ENCODE data around the gene RALA.

RALA gene

DNA sequence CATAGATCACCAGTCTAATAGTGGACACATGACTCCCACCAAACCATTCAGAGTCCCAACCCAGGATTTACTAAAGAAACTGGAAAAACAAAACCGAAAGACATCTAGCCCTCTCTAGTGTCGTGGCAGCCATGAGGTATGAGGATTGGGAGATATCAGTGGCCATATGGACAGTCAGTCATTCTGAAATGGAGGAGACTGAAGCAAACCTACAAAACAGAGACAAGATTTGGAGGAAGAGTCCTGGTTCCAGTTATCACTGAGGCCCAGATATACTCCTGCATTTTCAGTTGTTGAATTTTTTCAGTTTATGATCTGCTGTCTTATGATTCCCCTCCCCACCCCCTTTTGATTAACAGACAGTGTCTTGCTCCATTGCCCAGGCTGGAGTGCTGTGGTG is 9.1 kb upstream of the RALA start:
- DNase-seq = no peak

DNA sequence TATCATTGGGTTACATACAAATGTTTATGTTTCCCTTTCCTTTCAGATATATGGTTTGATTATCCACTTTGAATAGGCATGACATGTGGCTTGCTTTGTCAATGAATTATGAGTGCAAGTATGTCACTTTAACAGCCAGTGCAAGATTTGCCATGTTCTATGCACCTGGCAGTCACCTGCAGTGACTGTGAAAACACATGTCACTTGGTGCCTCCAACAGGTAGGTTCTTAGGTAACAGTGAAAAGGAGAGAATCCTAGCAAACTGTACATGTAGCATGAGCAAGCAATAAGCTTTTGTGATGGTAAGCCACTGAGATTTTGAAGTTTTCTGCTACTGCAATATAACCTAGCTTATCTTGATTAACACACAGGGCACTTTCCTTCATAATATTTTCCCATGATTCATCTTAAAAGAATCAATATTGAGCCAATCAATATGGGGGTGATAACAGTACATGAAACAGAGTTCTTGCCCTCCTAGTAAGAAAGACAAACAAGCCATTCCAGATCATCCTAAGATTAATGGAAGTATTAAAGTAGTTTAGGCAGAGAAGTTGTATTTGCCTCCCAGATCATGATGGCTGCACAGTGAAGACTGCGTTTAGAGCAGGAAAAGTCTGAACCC is 7.9 kb upstream of the RALA start:
- DNase-seq = no peak

DNA sequence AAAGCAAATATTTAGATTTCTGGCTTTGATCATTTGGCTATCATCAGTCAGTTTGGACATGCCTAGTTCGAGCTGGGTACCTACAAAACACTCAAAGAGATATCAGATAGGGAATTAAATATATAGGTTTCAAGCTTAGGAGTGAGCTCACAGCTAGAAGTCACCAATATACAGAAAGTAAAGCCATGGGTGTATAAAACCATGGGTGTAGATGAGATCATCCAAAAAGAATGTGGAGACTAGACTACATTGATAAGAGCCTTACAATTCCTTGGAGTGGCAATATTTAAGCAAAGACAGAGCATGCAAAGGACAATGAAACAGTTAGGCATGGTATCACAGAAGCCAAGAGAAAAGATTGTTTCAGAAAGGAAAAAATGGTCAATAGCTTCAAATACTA is 7.2 kb upstream of the RALA start:
- DNase-seq = no peak

- no peak for DNase-seq
Measured at GRCh38 chr7:39617005-39617404, 6.4 kb upstream of the RALA start.

DNA sequence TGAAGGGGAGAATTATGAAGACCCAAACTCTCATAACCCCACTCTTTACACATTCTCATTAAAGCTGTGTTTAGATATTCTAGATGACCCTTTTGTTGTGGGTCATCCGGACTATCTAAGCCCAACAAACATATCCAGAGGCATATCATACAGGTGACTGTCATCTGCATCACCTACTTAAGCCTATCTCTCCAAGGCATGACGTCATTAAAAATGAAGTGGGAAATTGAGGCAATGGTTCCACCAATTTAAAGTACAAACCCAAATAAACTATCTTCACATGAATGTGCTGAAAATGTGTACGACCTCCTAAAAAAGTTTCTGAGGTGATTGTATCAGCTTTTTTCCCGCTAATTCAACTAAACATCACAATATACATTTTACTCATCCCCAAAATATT is 4.5 kb upstream of the RALA start:
- DNase-seq = no peak

GRCh38 chr7:39620486-39620885 is 2.9 kb upstream of the RALA start:
- DNase-seq = no peak

- peak; percentile 80 for DNase-seq
Measured at GRCh38 chr7:39621261-39621660, 2.1 kb upstream of the RALA start.

- DNase-seq = no peak
Measured at GRCh38 chr7:39621784-39622411, 1.5 kb upstream of the RALA start.

- no peak for DNase-seq
Measured at GRCh38 chr7:39622609-39623008, 763 bp upstream of the RALA start.

GRCh38 chr7:39623732-39624441 is 515 bp downstream of the RALA start:
- no peak for DNase-seq

DNA sequence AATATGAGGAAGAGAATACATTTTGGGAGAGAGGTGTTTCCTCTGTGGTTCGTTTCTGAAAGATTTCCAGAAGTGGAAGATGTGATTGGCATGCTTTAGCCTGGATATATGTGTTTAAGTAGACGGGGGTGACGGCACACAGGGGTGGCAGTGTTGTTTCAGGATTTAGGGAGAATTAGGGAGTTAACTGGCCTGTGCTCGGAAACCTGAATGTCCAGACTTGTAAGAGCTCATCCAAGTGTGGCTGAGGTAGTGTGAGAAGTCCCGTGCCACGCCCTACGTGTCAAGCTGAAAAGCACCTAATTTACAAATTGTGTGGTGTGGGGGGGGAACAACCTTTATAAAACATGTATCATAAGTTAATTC is 1.1 kb downstream of the RALA start:
- no peak for DNase-seq

- DNase-seq = peak; percentile 27
Measured at GRCh38 chr7:39624935-39625694, 1.7 kb downstream of the RALA start.

GRCh38 chr7:39631736-39632308 is 8.4 kb downstream of the RALA start:
- DNase-seq = no peak

GRCh38 chr7:39633563-39634477 is 10.4 kb downstream of the RALA start:
- no peak for DNase-seq

DNA sequence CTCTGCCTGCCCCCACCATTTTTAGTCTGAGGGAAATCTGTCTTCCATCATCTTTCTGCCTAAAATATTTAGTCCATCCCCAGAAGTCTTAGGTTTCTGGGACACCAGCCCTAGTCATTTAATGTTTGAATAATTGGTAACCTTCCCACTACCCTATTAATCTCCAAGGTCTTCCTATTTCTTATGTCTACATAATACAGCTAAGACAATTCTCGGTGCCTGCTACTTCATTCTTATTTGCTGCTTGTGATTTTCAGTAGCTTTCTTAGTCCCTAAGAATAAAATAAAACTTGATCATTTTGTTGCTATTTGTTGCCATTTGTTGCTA is 11.1 kb downstream of the RALA start:
- DNase-seq = no peak

DNA sequence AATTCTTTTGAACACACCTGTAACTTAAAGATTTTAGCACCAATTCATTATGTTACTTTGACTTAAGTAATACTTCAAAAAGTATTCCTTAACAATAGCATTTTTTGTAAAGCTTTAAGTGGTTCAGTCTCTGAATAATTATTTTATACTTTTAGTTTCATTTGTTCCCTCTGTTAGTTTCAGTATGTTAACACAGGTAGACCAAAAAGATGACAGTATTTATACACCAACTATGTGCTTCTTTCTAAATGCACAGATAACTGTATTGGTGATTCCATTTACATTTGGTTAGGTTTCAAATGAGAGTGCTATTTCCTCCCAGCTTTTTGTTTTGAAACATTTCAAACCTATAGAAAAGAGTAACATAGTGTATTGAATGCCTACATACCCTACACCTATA is 14.0 kb downstream of the RALA start:
- DNase-seq = no peak

GRCh38 chr7:39637963-39638485 is 14.7 kb downstream of the RALA start:
- no peak for DNase-seq

DNA sequence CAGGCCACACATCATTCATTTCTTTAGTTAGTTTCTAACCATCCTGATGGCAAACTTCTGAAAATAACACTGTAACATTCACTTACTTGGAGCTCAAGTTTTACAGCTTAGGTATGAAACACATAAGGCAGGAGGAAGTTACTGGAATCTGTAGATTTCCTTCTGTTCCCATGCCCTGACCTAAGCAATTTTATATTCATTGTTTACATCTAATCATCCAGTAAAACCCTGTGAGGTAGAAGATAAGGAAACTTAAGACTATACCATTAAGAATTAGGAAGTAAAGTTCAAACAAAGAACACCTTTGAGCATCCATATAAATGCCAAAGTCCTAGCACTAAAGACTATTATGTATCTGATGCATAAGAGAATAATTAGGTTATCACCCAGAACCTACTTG is 19.5 kb downstream of the RALA start:
- no peak for DNase-seq

DNA sequence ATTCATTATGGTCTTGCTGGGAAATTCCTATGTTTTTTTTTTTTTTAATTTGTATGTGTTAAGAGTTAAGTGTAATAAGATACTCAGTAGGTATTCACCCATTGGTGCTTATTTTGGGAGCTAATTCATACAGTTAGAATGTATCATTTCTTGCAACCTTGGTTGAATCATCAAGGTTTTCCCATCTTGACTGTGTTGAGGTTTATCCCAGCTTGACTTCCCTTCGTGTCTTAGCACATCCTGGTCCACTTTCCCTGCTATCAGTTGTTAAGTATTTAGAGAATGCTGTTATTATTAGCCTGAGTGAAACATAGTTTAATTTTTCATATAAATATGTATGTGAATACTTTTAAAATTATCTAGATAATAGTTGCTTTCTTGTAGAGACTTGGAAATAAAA is 20.8 kb downstream of the RALA start:
- DNase-seq = peak; percentile 27

- DNase-seq = no peak
Measured at GRCh38 chr7:39645482-39646407, 22.4 kb downstream of the RALA start.

DNA sequence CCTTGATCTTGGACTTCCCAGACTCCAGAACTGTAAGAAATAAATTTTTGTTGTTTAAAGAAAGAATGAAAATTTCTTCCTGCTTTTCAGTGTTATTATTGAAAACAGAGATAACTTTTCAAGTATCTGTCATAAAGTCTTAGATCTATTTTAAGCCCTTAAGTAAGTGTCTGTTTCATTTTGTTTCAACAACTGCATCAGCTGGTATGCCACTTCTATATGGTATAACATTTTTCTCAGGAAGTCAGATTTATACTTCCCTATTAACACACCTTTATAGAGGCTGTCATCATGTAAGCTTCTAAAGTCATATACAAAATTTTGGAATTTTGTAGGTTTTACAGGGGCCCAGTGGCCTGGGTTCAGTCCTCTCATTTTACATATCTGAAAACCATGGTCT is 24.4 kb downstream of the RALA start:
- DNase-seq = no peak

All from kidney glomerular epithelial cell (primary cell).